GM19240 (cell line): ENCODE data around the gene ARID4A.
"Not testable (repeated sequence)": the region's sequence is repeated elsewhere in the genome, so short reads cannot be mapped to it uniquely, and the experiment has no call there.

ENCODE experiments used
- DNase-seq: peaks from one replicate; pipeline ENCODE4 v3.0.0; 2011; ENCODE audit warnings: low spot score; ENCODE audit not compliant: insufficient read length

Gene ARID4A

GRCh38 chr14:58298477-58299400, at the start of gene ARID4A:
TSS of gene ARID4A (plus strand) at chr14:58298555. CDS start at chr14:58299855, 1,300 bp downstream.
- DNase-seq = no peak

- no peak for DNase-seq
Measured at GRCh38 chr14:58249611-58250010, 48.7 kb upstream of the ARID4A start.

- no peak for DNase-seq
Measured at GRCh38 chr14:58258156-58258555, 40.2 kb upstream of the ARID4A start.

- DNase-seq = not testable (repeated sequence)
Measured at GRCh38 chr14:58262005-58262404, 36.4 kb upstream of the ARID4A start.

GRCh38 chr14:58265401-58265800, 33.0 kb upstream of the ARID4A start:
- no peak for DNase-seq

GRCh38 chr14:58270628-58271027, 27.7 kb upstream of the ARID4A start:
- DNase-seq = no peak

GRCh38 chr14:58272588-58273372, 25.6 kb upstream of the ARID4A start:
- DNase-seq = no peak

- DNase-seq = no peak
Measured at GRCh38 chr14:58274881-58275280, 23.5 kb upstream of the ARID4A start.

GRCh38 chr14:58275527-58276190, 22.7 kb upstream of the ARID4A start:
- no peak for DNase-seq

GRCh38 chr14:58276208-58276607, 22.1 kb upstream of the ARID4A start:
- no peak for DNase-seq

- no peak for DNase-seq
Measured at GRCh38 chr14:58278177-58278576, 20.2 kb upstream of the ARID4A start.

- DNase-seq = no peak
Measured at GRCh38 chr14:58280954-58281787, 17.2 kb upstream of the ARID4A start.

- no peak for DNase-seq
Measured at GRCh38 chr14:58281969-58282368, 16.4 kb upstream of the ARID4A start.

GRCh38 chr14:58282925-58283593, 15.3 kb upstream of the ARID4A start:
- DNase-seq = no peak

GRCh38 chr14:58283730-58284129, 14.6 kb upstream of the ARID4A start:
- DNase-seq = no peak

- DNase-seq = no peak
Measured at GRCh38 chr14:58285132-58285531, 13.2 kb upstream of the ARID4A start.

GRCh38 chr14:58287607-58288042, 10.7 kb upstream of the ARID4A start:
- no peak for DNase-seq

GRCh38 chr14:58288106-58288792, 10.1 kb upstream of the ARID4A start:
- DNase-seq = no peak

- DNase-seq = no peak
Measured at GRCh38 chr14:58291646-58292045, 6.7 kb upstream of the ARID4A start.

GRCh38 chr14:58292187-58292586, 6.2 kb upstream of the ARID4A start:
- DNase-seq = no peak
